ENCODE data around the gene LYPD3. TPM values are rescaled to one million over a fixed set of nuclear protein-coding genes. Genes with fewer than 3 reads are reported as not detected.

The LYPD3 gene
- polyA plus RNA-seq, 1 donor (not counting 4 experiments of a cell fraction or from before 2014, with no cell fraction given), result 163 TPM

GRCh38 chr19:43502419-43502976 is 37.1 kb upstream of the LYPD3 start:
- Histone ChIP-seq H4K20me1 (ENCODE audit: control insufficient read depth, extremely low read depth, insufficient read depth, low read length) (no peaks in the 10 kb centered on the region), H3K79me2 (ENCODE audit: control insufficient read depth, insufficient read depth, low read length) (peaks cover 13% of the 10 kb centered on the region), H3K36me3 (ENCODE audit: control insufficient read depth in 2 of 2, extremely low read depth in 1 of 2, insufficient read depth in 2 of 2, low read length in 2 of 2) (peaks cover 3 to 18% of the 10 kb centered on the region in 2 experiments), H3K4me1 (ENCODE audit: control insufficient read depth, extremely low read depth, insufficient read depth, low read length) (peaks cover 8% of the 10 kb centered on the region), H3K9ac (ENCODE audit: control insufficient read depth, extremely low read depth, insufficient read depth, low read length) (peak overlapping the region; percentile 91), H3K27ac (ENCODE audit: control insufficient read depth, insufficient read depth, low read length) (no peak overlapping the region), H3K27me3 (ENCODE audit: control insufficient read depth, extremely low read depth, insufficient read depth, low read length) (no peaks in the 10 kb centered on the region), H3K4me3 (ENCODE audit: control insufficient read depth in 2 of 3, extremely low read depth in 1 of 3, insufficient read depth in 2 of 3, low read depth in 1 of 3, low read length in 3 of 3) (peak overlapping the region; percentile 62 to 96 (median 95)), H2AFZ (ENCODE audit: control insufficient read depth, low read length) (no peak overlapping the region), H3K9me3 (ENCODE audit: control insufficient read depth, low read depth, low read length) (no peaks in the 10 kb centered on the region), H3K9me1 (ENCODE audit: control insufficient read depth, extremely low read depth, insufficient read depth, low read length) (no peaks in the 10 kb centered on the region), H3K4me2 (ENCODE audit: control insufficient read depth, extremely low read depth, insufficient read depth, low read depth, low read length) (peak overlapping the region; percentile 97)
- no peak for TF ChIP-seq CTCF (optimal IDR thresholded peaks at IDR 0.05 in 1 of 3, IDR thresholded peaks at IDR 0.05 in 1 of 3, conservative IDR thresholded peaks at IDR 0.05 in 1 of 3; ENCODE audit: extremely low read depth in 1 of 3, insufficient read depth in 2 of 3, low read length in 3 of 3)
- TF ChIP-seq EZH2 (IDR thresholded peaks at IDR 0.05; ENCODE audit: low read length), result no peak
- DNase-seq (ENCODE audit: low read depth, low spot score) (no peak), FAIRE-seq (peak; percentile 17)
- dilution Hi-C loops (cut with MboI; ENCODE audit: extremely low pct_ligation_motif_present, low sequenced_read_pairs), result no loop called here

GRCh38 chr19:43501661-43502418 is 36.4 kb upstream of the LYPD3 start:
- no peak overlapping the region for H3K4me3 ChIP-seq (ENCODE audit: control insufficient read depth in 2 of 3, extremely low read depth in 1 of 3, insufficient read depth in 2 of 3, low read depth in 1 of 3, low read length in 3 of 3)
- H3K79me2 ChIP-seq (ENCODE audit: control insufficient read depth, insufficient read depth, low read length), result peaks cover 13% of the 10 kb centered on the region
- H3K27me3 ChIP-seq (ENCODE audit: control insufficient read depth, extremely low read depth, insufficient read depth, low read length), result no peaks in the 10 kb centered on the region
- H3K4me1 ChIP-seq (ENCODE audit: control insufficient read depth, extremely low read depth, insufficient read depth, low read length), result peaks cover 8% of the 10 kb centered on the region
- FAIRE-seq (no peak), DNase-seq (ENCODE audit: low read depth, low spot score) (no peak)
- H3K9ac ChIP-seq (ENCODE audit: control insufficient read depth, extremely low read depth, insufficient read depth, low read length), result no peak overlapping the region
- no peak overlapping the region for H3K27ac ChIP-seq (ENCODE audit: control insufficient read depth, insufficient read depth, low read length)
- dilution Hi-C loops (cut with MboI; ENCODE audit: extremely low pct_ligation_motif_present, low sequenced_read_pairs), result no loop called here
- no peak for TF ChIP-seq CTCF (optimal IDR thresholded peaks at IDR 0.05 in 1 of 3, IDR thresholded peaks at IDR 0.05 in 1 of 3, conservative IDR thresholded peaks at IDR 0.05 in 1 of 3; ENCODE audit: extremely low read depth in 1 of 3, insufficient read depth in 2 of 3, low read length in 3 of 3)
- TF ChIP-seq EZH2 (IDR thresholded peaks at IDR 0.05; ENCODE audit: low read length), result no peak
- no peaks in the 10 kb centered on the region for H3K9me1 ChIP-seq (ENCODE audit: control insufficient read depth, extremely low read depth, insufficient read depth, low read length)
- H4K20me1 ChIP-seq (ENCODE audit: control insufficient read depth, extremely low read depth, insufficient read depth, low read length), result no peaks in the 10 kb centered on the region
- no peak overlapping the region for H3K4me2 ChIP-seq (ENCODE audit: control insufficient read depth, extremely low read depth, insufficient read depth, low read depth, low read length)
- no peak overlapping the region for H2AFZ ChIP-seq (ENCODE audit: control insufficient read depth, low read length)
- peaks cover 7 to 20% of the 10 kb centered on the region in 2 experiments for H3K36me3 ChIP-seq (ENCODE audit: control insufficient read depth in 2 of 2, extremely low read depth in 1 of 2, insufficient read depth in 2 of 2, low read length in 2 of 2)
- no peaks in the 10 kb centered on the region for H3K9me3 ChIP-seq (ENCODE audit: control insufficient read depth, low read depth, low read length)

Data from keratinocyte (primary cell).